Immature natural killer cell (primary cell): ENCODE results near the gene JCHAIN. TPM values are rescaled to one million over a fixed set of nuclear protein-coding genes. Genes with fewer than 3 reads are reported as not detected.
"Not testable (repeated sequence)": the region's sequence is repeated elsewhere in the genome, so short reads cannot be mapped to it uniquely, and the experiment has no call there.

Experiments used
- DNase-seq, 3 donors: peaks; one replicate each; pipeline ENCODE4 v3.0.0; 2022; ENCODE audit warnings: mixed read lengths in 1 of 3
- H3K27ac Mint-ChIP-seq, 6 donors: one replicate each; pipeline ENCODE4 v1.8.0; 2020; ENCODE audit warnings: mixed read lengths in 6 of 6, mild to moderate bottlenecking in 5 of 6, inconsistent platforms in 4 of 6, moderate library complexity in 3 of 6
- H3K27me3 Mint-ChIP-seq, 3 donors: one replicate each; pipeline ENCODE4 v1.8.0; 2020 to 2021; ENCODE audit warnings: low read depth in 3 of 3, mild to moderate bottlenecking in 3 of 3, mixed read lengths in 3 of 3, moderate library complexity in 3 of 3, inconsistent platforms in 1 of 3
- H3K36me3 Mint-ChIP-seq, 3 donors: one replicate each; pipeline ENCODE4 v1.8.0; 2020; ENCODE audit warnings: mixed read lengths in 3 of 3, inconsistent platforms in 2 of 3, mild to moderate bottlenecking in 2 of 3
- H3K4me1 Mint-ChIP-seq, 2 donors: one replicate each; pipeline ENCODE4 v1.8.0; 2020; ENCODE audit warnings: inconsistent platforms in 2 of 2, mild to moderate bottlenecking in 2 of 2, mixed read lengths in 2 of 2, moderate library complexity in 1 of 2
- H3K4me3 Mint-ChIP-seq, 5 donors: one replicate each; pipeline ENCODE4 v1.8.0; 2020; ENCODE audit warnings: mild to moderate bottlenecking in 5 of 5, mixed read lengths in 5 of 5, inconsistent platforms in 3 of 5, moderate library complexity in 3 of 5
- H3K9me3 Mint-ChIP-seq, 6 donors: one replicate each; pipeline ENCODE4 v1.8.0; 2020; ENCODE audit warnings: mild to moderate bottlenecking in 6 of 6, mixed read lengths in 6 of 6, inconsistent platforms in 4 of 6, moderate library complexity in 3 of 6
- polyA plus RNA-seq, 3 donors: library from polyadenylated mRNA; unstranded; fragments of 300-500 nt; fragmentation: Illumina TruSeq; gene quantifications; one replicate each; pipeline ENCODE4 v1.2.3, GENCODE V29; 2021

The JCHAIN gene
- polyA plus RNA-seq, 3 donors from 2014 or later = 0.76 to 3.3 (median 2.6) TPM

- Mint-ChIP-seq H3K4me1 (peaks cover 20 to 27% of the 10 kb centered on the region in 2 donors), H3K36me3 (no peaks in the 10 kb centered on the region), H3K4me3 (peak overlapping the region; percentile 90 to 97 (median 93)), H3K27ac (peak overlapping the region; percentile 87 to 97 (median 92)), H3K27me3 (peaks cover 0 to 6% (median 2%) of the 10 kb centered on the region in 3 donors), H3K9me3 (no peaks in the 10 kb centered on the region)
- DNase-seq = peak; percentile 61 to 64 (median 63)
Measured at GRCh38 chr4:70704215-70704930, 38.1 kb upstream of the JCHAIN start.

DNA sequence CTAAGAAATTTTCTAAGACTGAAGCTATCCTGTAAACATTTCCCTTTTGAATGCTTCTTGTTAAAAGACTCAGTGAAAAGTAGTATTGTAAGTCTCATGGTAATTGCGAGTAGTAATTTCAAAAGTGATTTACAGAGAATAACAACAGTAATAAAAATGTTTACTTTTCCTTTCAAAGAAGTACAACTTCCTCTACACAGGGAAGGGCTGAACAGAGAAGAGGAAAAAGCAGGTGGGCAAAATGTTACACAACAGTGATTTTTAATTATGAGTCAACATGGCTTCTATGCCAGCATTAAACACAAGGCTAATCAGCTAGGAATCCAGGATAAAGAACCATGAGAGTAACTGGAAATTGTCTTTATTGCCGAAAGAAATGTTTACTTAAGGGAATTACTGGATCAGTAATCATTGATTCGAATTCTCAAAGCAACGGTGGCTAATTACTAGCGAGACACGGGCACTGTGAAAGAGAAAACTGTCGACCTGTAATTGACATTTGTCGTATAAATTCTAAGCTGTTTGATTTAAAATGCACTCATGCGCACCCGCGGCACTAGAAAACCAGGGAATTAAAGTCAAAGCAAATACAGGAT lies 37.4 kb upstream of the JCHAIN start:
- no peak for DNase-seq
- peak overlapping the region; percentile 90 to 97 (median 93) for H3K4me3 Mint-ChIP-seq
- H3K36me3 Mint-ChIP-seq = no peaks in the 10 kb centered on the region
- H3K4me1 Mint-ChIP-seq = peaks cover 20 to 27% of the 10 kb centered on the region in 2 donors
- peaks cover 0 to 6% (median 2%) of the 10 kb centered on the region in 3 donors for H3K27me3 Mint-ChIP-seq
- H3K9me3 Mint-ChIP-seq = no peaks in the 10 kb centered on the region
- H3K27ac Mint-ChIP-seq = peak overlapping the region; percentile 87 to 97 (median 92)

- DNase-seq, H3K27me3 Mint-ChIP-seq, H3K27ac Mint-ChIP-seq, H3K9me3 Mint-ChIP-seq, H3K36me3 Mint-ChIP-seq, H3K4me3 Mint-ChIP-seq: not testable (repeated sequence)
- peaks cover 20 to 27% of the 10 kb centered on the region in 2 donors for H3K4me1 Mint-ChIP-seq
Measured at GRCh38 chr4:70702592-70702991, 36.3 kb upstream of the JCHAIN start.

DNA sequence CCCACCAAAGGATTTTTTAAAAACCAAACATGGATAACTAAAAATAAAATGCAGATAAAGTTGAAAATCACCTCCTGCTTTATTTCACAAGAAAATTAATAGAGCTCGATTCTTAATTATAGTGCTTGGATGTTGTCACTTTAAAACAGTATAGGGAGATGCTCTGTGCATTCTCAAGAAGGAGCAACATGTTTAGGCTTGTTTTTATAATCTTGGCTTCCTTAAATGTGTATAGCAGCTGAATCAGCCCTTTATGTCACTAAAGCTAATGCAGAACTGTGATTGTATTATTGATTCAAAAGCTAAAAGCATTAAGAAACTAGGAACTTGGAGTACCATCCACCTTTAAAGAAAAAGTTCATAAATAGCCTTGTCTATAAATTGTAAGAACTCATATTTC lies 35.0 kb upstream of the JCHAIN start:
- H3K4me3 Mint-ChIP-seq = no peak overlapping the region
- no peaks in the 10 kb centered on the region for H3K36me3 Mint-ChIP-seq
- H3K27ac Mint-ChIP-seq = no peak overlapping the region
- peaks cover 16 to 20% of the 10 kb centered on the region in 2 donors for H3K4me1 Mint-ChIP-seq
- no peak for DNase-seq
- H3K27me3 Mint-ChIP-seq = peaks cover 0 to 6% (median 2%) of the 10 kb centered on the region in 3 donors
- no peaks in the 10 kb centered on the region for H3K9me3 Mint-ChIP-seq

GRCh38 chr4:70700712-70701111 lies 34.4 kb upstream of the JCHAIN start:
- Mint-ChIP-seq H3K9me3 (no peaks in the 10 kb centered on the region), H3K4me1 (peaks cover 10 to 15% of the 10 kb centered on the region in 2 donors), H3K27ac (no peak overlapping the region), H3K36me3 (no peaks in the 10 kb centered on the region), H3K27me3 (peaks cover 0 to 5% (median 2%) of the 10 kb centered on the region in 3 donors), H3K4me3 (no peak overlapping the region)
- DNase-seq = no peak

- not testable (repeated sequence) for H3K4me3 Mint-ChIP-seq, DNase-seq, H3K27me3 Mint-ChIP-seq, H3K9me3 Mint-ChIP-seq, H3K4me1 Mint-ChIP-seq, H3K36me3 Mint-ChIP-seq, H3K27ac Mint-ChIP-seq
Measured at GRCh38 chr4:70698435-70698834, 32.1 kb upstream of the JCHAIN start.

GRCh38 chr4:70694633-70695032 lies 28.3 kb upstream of the JCHAIN start:
- not testable (repeated sequence) for H3K9me3 Mint-ChIP-seq, H3K27ac Mint-ChIP-seq, H3K27me3 Mint-ChIP-seq, DNase-seq, H3K36me3 Mint-ChIP-seq, H3K4me3 Mint-ChIP-seq
- H3K4me1 Mint-ChIP-seq = peaks cover 17 to 18% of the 10 kb centered on the region in 2 donors

GRCh38 chr4:70691661-70692060 lies 25.4 kb upstream of the JCHAIN start:
- peaks cover 0 to 3% (median 0%) of the 10 kb centered on the region in 3 donors for H3K36me3 Mint-ChIP-seq
- H3K9me3 Mint-ChIP-seq = no peaks in the 10 kb centered on the region
- H3K27me3 Mint-ChIP-seq = peaks cover 2 to 13% (median 8%) of the 10 kb centered on the region in 3 donors
- no peak for DNase-seq
- H3K4me3 Mint-ChIP-seq = no peak overlapping the region
- peaks cover 39 to 42% of the 10 kb centered on the region in 2 donors for H3K4me1 Mint-ChIP-seq
- H3K27ac Mint-ChIP-seq = peak overlapping the region in 2 of 6 donors; percentile 45 to 59

GRCh38 chr4:70688795-70689231 lies 22.5 kb upstream of the JCHAIN start:
- Mint-ChIP-seq H3K27me3 (peaks cover 2 to 11% (median 9%) of the 10 kb centered on the region in 3 donors), H3K9me3 (no peaks in the 10 kb centered on the region), H3K27ac (peak overlapping the region; percentile 91 to 98 (median 97)), H3K4me3 (peak overlapping the region; percentile 89 to 99 (median 96)), H3K4me1 (peaks cover 39 to 42% of the 10 kb centered on the region in 2 donors), H3K36me3 (peaks cover 0 to 3% (median 0%) of the 10 kb centered on the region in 3 donors)
- DNase-seq = peak in 1 of 3 donors; percentile 7

DNA sequence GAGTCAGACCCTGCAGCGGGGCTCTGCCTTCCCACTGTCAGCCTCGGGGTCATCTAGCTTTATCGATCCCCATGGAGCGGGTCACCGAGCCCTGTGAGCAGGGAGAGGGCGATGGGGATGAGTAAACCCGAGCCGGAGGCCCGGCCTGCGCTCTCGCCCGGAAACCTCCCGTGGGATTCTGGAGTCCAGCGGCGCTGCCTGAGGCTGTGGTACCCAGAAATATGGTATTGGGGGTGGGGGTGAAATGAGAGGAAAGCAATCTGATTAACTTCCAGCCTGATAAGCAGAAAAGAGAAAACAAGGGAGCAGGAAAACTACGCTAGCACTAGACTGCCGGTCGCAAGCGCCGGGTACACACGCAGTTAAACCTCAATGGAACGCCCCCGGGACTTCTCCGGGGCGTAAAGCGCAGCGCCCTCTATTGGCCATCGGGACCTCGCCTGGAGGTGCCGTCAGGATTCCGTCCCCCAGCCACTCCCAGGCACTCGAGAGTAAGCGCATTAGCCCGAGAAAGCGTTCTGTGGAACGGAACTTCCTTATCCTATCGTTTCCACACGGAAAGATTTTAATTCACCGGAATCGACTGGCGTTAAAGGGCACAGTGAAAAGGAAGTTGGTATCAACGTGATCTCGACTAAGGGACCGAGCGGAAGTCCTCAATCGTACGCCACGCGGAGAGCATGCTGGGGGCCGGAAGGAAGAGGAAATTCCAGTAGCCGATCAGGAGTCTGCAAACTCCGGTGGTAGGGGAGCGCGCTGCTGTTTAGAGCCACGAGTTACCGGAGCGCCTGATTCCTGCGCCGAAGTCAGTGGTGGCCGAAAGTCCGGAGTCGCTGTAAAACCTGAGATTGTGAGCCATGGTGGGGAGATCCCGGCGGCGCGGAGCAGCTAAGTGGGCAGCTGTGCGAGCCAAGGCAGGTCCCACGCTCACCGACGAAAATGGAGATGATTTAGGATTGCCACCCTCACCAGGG lies 21.8 kb upstream of the JCHAIN start, which contains the start of gene UTP3:
TSS of gene UTP3 (plus strand) at position 712 of the 974 bp plus-strand sequence. CDS start at position 858, 146 bp downstream.
- peaks cover 0 to 3% (median 0%) of the 10 kb centered on the region in 3 donors for H3K36me3 Mint-ChIP-seq
- peak within 1 kb of the TSS; percentile 91 to 98 (median 97) for H3K27ac Mint-ChIP-seq
- H3K4me1 Mint-ChIP-seq = peaks cover 39 to 42% of the 10 kb centered on the region in 2 donors
- H3K4me3 Mint-ChIP-seq = peak within 1 kb of the TSS; percentile 89 to 99 (median 96)
- DNase-seq = peak; percentile 90
- no peaks in the 10 kb centered on the region for H3K9me3 Mint-ChIP-seq
- H3K27me3 Mint-ChIP-seq = peaks cover 4 to 11% (median 9%) of the 10 kb centered on the region in 3 donors

DNA sequence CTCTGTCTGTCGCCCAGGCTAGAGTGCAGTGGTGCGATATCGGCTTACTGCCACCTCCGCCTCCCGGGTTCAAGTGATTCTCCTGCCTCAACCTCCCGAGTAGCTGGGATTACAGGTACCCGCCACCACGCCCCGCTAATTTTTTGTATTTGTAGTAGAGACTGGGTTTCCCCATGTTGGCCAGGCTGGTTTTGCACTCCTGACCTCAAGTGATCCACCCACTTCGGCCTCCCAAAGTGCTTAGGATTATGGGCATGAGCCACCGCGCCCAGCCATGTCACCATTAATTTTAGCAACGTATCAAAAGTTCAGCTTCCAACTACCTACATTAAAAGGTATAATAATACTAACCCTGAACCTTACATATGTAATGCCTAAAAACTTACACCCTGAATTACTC lies 21.1 kb upstream of the JCHAIN start:
- H3K4me1 Mint-ChIP-seq = peaks cover 39 to 42% of the 10 kb centered on the region in 2 donors
- DNase-seq = peak in 1 of 3 donors; percentile 36
- peaks cover 4 to 11% (median 9%) of the 10 kb centered on the region in 3 donors for H3K27me3 Mint-ChIP-seq
- H3K27ac Mint-ChIP-seq = peak overlapping the region; percentile 91 to 98 (median 97)
- no peaks in the 10 kb centered on the region for H3K9me3 Mint-ChIP-seq
- H3K36me3 Mint-ChIP-seq = peaks cover 0 to 3% (median 0%) of the 10 kb centered on the region in 3 donors
- peak overlapping the region; percentile 89 to 99 (median 96) for H3K4me3 Mint-ChIP-seq

DNA sequence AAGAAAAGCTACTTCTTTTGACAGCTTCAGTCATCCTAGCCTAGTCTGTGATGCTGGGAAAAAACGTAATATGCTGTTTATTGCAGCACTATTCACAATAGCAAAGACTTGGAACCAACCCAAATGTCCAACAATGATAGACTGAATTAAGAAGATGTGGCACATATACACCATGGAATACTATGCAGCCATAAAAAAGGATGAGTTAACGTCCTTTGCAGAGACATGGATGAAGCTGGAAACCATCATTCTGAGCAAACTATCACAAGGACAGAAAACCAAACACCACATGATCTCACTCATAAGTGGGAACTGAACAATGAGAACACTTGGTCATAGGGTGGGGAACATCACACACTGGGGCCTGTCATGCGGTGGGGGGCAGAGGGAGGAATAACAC lies 15.8 kb upstream of the JCHAIN start:
- not testable (repeated sequence) for H3K4me3 Mint-ChIP-seq

DNA sequence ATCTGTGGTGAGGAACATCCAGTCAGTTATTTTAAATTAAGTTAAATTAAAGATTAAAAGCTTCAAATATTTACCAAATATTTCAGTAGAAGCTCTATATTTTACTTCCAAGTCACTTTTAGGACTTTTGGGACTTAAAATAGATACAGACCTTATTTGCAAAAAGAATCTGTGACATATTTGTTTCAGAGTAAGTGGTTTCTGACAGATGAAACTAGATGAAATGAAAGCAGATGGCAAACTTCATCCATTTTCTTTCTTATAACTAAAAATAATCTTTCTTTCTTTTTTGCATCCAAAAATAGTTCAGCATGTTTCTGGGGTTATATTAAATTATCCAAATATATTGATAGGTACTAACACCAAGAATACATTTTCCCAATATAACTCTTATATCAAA lies 15.4 kb upstream of the JCHAIN start:
- Mint-ChIP-seq H3K36me3 (no peaks in the 10 kb centered on the region), H3K4me1 (no peaks in the 10 kb centered on the region), H3K4me3 (no peak overlapping the region), H3K27me3 (peaks cover 3% of the 10 kb centered on the region in 3 donors), H3K9me3 (peaks cover 0 to 1% (median 0%) of the 10 kb centered on the region in 6 donors), H3K27ac (no peak overlapping the region)
- no peak for DNase-seq

More for the DNA sequence above, 15.8 kb upstream of the JCHAIN start:
- not testable (repeated sequence) for H3K27me3 Mint-ChIP-seq, H3K4me1 Mint-ChIP-seq, DNase-seq, H3K36me3 Mint-ChIP-seq, H3K27ac Mint-ChIP-seq, H3K9me3 Mint-ChIP-seq
